Suprapubic skin (tissue), 3 donors: ENCODE results near the gene CNN2.

Source experiments
- CTCF ChIP-seq, 2 donors: fragments of 200-600 bp in 1 of 2; fragments of 450-650 bp in 1 of 2; sonication (generic) in 1 of 2; IDR thresholded peaks; one replicate each; pipeline ENCODE4 v1.5.1; 2016 to 2019; ENCODE audit warnings: antibody characterized with exemption in 2 of 2, mild to moderate bottlenecking in 1 of 2, moderate library complexity in 1 of 2
- EP300 ChIP-seq: sonication (generic); formaldehyde crosslinking; IDR thresholded peaks from one replicate; pipeline ENCODE4 v1.6.1; 2017; ENCODE audit warnings: antibody characterized with exemption
- POLR2A ChIP-seq, 2 donors: fragments of 450-650 bp; IDR thresholded peaks; one replicate each; pipeline ENCODE4 v1.6.1; 2017; ENCODE audit warnings: antibody characterized with exemption in 2 of 2, mild to moderate bottlenecking in 2 of 2, moderate library complexity in 2 of 2

GRCh38 chr19:1061987-1062386 is 35.6 kb downstream of the CNN2 start:
- TF ChIP-seq CTCF (IDR thresholded peaks at IDR 0.05) (no peak), POLR2A (IDR thresholded peaks at IDR 0.05) (no peak), EP300 (no peak)
